ENCODE measurements around the gene CREB3L1.

DNA sequence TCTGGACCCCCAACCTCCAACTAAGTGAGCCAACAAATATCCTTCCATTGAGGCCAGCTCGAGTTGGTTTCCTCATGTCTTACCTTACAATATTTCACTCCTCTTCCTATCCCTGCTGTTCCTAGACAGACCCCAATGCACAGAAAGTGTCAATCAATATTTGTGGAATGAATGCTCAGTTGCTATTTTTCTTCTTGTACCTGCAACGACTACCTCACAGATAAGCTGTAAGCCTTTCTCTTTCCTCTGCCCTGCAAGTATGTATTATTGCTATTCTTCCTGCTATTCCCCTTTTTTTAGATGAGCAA is 26.8 kb upstream of the CREB3L1 start:
- TF ChIP-seq, protein P1, sequence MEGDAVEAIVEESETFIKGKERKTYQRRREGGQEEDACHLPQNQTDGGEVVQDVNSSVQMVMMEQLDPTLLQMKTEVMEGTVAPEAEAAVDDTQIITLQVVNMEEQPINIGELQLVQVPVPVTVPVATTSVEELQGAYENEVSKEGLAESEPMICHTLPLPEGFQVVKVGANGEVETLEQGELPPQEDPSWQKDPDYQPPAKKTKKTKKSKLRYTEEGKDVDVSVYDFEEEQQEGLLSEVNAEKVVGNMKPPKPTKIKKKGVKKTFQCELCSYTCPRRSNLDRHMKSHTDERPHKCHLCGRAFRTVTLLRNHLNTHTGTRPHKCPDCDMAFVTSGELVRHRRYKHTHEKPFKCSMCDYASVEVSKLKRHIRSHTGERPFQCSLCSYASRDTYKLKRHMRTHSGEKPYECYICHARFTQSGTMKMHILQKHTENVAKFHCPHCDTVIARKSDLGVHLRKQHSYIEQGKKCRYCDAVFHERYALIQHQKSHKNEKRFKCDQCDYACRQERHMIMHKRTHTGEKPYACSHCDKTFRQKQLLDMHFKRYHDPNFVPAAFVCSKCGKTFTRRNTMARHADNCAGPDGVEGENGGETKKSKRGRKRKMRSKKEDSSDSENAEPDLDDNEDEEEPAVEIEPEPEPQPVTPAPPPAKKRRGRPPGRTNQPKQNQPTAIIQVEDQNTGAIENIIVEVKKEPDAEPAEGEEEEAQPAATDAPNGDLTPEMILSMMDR (IDR thresholded peaks at IDR 0.05): no peak
- TF ChIP-seq POLR2A (IDR thresholded peaks at IDR 0.05): no peak
- no peak for TF ChIP-seq POLR2AphosphoS5 (IDR thresholded peaks at IDR 0.05)

All from upper lobe of left lung (tissue), 4 donors.